HepG2 (cell line): ENCODE results near the gene TOR1AIP1. TPM values are rescaled to one million over a fixed set of nuclear protein-coding genes. Genes with fewer than 3 reads are reported as not detected.

Source experiments
- GRHL1 ChIP-seq: sonication (generic); formaldehyde crosslinking; conservative IDR thresholded peaks from 2 replicates; pipeline ENCODE4 v1.8.0; 2022; ENCODE audit warnings: missing genetic modification reagents
- LRRFIP1 ChIP-seq: sonication (generic); formaldehyde crosslinking; conservative IDR thresholded peaks from 2 replicates; pipeline ENCODE4 v1.4.0; 2020; ENCODE audit warnings: missing genetic modification reagents
- NFE2 ChIP-seq: sonication (generic); formaldehyde crosslinking; IDR thresholded peaks from 2 replicates; pipeline ENCODE4 v1.4.0; 2020; ENCODE audit warnings: missing genetic modification reagents
- SMC3 ChIP-seq: IDR thresholded peaks from 2 replicates; pipeline ENCODE4 v1.6.1; 2011; ENCODE audit warnings: low read length, improper control_type of control experiment
- SOX5 ChIP-seq: IDR thresholded peaks from 2 replicates; pipeline ENCODE4 v1.6.1; 2016; ENCODE audit warnings: borderline replicate concordance
- WIZ ChIP-seq: sonication (generic); formaldehyde crosslinking; IDR thresholded peaks from 2 replicates; pipeline ENCODE4 v1.5.1; 2020; ENCODE audit warnings: mild to moderate bottlenecking, missing genetic modification reagents
- ZNF512 ChIP-seq: sonication (generic); formaldehyde crosslinking; IDR thresholded peaks from 2 replicates; pipeline ENCODE4 v1.4.0; 2020; ENCODE audit warnings: mild to moderate bottlenecking, missing genetic modification reagents
- polyA plus RNA-seq, 8 experiments: library from polyadenylated mRNA; depleted of rRNA in 3 of 8; stranded (reverse) in 7 of 8; unstranded in 1 of 8; fragments of >200 nt; fragmentation: Illumina TruSeq in 4 of 8; extraction: Trizol in 4 of 8; gene quantifications; 2 replicates each; pipeline versions ENCODE4 v1.2.1 to v1.2.3, GENCODE V29; 2011 to 2016; ENCODE audit warnings: low read depth in 4 of 8, missing spikeins in 1 of 8, mixed read lengths in 1 of 8; ENCODE audit not compliant: insufficient read depth in 1 of 8
- total RNA-seq, 5 experiments: library from RNA; depleted of rRNA; stranded (reverse); fragments of >200 nt; fragmentation: Illumina TruSeq; extraction: Trizol; gene quantifications; 2 replicates each; pipeline ENCODE4 v1.2.3, GENCODE V29; 2016; ENCODE audit warnings: low read depth in 1 of 5
- TF ChIP-seq, protein P1 (sequence below): sonication (generic); formaldehyde crosslinking; IDR thresholded peaks from 2 replicates; pipeline ENCODE4 v1.5.0; 2020; ENCODE audit warnings: mild to moderate bottlenecking, missing genetic modification reagents, borderline replicate concordance
- TF ChIP-seq, protein P2 (sequence below): sonication (generic); formaldehyde crosslinking; IDR thresholded peaks from 2 replicates; pipeline ENCODE4 v1.4.0; 2020; ENCODE audit warnings: missing genetic modification reagents, borderline replicate concordance

TOR1AIP1 gene
- total and polyA plus RNA-seq, 2 of the 13 experiments (the other 11 are each of a cell fraction or from before 2014, with no cell fraction given), result 15.6 to 29.0 TPM

DNA sequence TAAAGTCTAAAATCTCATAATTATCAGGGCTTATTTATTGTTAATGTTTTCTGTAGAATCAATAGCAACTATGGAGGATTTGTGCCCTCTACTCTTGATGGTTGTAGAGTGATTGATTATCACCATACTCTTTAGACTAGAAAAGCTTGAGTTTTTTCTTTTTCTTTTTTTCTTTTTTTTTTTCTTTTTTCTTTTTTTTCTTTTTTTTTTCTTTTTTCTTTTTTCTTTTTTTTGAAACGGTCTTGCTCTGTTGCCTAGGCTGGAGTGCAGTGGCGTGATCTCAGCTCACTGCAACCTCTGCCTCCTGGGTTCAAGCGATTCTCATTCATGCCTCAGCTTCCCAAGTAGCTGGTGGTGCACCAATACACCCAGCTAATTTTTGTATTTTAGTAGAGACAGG, 29.7 kb downstream of the TOR1AIP1 start (continued):
- TF ChIP-seq, protein P1, sequence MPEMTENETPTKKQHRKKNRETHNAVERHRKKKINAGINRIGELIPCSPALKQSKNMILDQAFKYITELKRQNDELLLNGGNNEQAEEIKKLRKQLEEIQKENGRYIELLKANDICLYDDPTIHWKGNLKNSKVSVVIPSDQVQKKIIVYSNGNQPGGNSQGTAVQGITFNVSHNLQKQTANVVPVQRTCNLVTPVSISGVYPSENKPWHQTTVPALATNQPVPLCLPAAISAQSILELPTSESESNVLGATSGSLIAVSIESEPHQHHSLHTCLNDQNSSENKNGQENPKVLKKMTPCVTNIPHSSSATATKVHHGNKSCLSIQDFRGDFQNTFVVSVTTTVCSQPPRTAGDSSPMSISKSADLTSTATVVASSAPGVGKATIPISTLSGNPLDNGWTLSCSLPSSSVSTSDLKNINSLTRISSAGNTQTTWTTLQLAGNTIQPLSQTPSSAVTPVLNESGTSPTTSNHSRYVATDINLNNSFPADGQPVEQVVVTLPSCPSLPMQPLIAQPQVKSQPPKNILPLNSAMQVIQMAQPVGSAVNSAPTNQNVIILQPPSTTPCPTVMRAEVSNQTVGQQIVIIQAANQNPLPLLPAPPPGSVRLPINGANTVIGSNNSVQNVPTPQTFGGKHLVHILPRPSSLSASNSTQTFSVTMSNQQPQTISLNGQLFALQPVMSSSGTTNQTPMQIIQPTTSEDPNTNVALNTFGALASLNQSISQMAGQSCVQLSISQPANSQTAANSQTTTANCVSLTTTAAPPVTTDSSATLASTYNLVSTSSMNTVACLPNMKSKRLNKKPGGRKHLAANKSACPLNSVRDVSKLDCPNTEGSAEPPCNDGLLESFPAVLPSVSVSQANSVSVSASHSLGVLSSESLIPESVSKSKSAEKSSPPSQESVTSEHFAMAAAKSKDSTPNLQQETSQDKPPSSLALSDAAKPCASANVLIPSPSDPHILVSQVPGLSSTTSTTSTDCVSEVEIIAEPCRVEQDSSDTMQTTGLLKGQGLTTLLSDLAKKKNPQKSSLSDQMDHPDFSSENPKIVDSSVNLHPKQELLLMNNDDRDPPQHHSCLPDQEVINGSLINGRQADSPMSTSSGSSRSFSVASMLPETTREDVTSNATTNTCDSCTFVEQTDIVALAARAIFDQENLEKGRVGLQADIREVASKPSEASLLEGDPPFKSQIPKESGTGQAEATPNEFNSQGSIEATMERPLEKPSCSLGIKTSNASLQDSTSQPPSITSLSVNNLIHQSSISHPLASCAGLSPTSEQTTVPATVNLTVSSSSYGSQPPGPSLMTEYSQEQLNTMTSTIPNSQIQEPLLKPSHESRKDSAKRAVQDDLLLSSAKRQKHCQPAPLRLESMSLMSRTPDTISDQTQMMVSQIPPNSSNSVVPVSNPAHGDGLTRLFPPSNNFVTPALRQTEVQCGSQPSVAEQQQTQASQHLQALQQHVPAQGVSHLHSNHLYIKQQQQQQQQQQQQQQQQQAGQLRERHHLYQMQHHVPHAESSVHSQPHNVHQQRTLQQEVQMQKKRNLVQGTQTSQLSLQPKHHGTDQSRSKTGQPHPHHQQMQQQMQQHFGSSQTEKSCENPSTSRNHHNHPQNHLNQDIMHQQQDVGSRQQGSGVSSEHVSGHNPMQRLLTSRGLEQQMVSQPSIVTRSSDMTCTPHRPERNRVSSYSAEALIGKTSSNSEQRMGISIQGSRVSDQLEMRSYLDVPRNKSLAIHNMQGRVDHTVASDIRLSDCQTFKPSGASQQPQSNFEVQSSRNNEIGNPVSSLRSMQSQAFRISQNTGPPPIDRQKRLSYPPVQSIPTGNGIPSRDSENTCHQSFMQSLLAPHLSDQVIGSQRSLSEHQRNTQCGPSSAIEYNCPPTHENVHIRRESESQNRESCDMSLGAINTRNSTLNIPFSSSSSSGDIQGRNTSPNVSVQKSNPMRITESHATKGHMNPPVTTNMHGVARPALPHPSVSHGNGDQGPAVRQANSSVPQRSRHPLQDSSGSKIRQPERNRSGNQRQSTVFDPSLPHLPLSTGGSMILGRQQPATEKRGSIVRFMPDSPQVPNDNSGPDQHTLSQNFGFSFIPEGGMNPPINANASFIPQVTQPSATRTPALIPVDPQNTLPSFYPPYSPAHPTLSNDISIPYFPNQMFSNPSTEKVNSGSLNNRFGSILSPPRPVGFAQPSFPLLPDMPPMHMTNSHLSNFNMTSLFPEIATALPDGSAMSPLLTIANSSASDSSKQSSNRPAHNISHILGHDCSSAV (CRISPR knock-in tag), result no peak
- no peak for TF ChIP-seq SMC3
- no peak for TF ChIP-seq GRHL1 (CRISPR knock-in tag)
- TF ChIP-seq, protein P2, sequence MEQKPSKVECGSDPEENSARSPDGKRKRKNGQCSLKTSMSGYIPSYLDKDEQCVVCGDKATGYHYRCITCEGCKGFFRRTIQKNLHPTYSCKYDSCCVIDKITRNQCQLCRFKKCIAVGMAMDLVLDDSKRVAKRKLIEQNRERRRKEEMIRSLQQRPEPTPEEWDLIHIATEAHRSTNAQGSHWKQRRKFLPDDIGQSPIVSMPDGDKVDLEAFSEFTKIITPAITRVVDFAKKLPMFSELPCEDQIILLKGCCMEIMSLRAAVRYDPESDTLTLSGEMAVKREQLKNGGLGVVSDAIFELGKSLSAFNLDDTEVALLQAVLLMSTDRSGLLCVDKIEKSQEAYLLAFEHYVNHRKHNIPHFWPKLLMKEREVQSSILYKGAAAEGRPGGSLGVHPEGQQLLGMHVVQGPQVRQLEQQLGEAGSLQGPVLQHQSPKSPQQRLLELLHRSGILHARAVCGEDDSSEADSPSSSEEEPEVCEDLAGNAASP (CRISPR knock-in tag), result no peak
- no peak for TF ChIP-seq WIZ (CRISPR knock-in tag)
- no peak for TF ChIP-seq LRRFIP1
- TF ChIP-seq SOX5 (CRISPR knock-in tag), result no peak
- TF ChIP-seq NFE2 (CRISPR knock-in tag), result no peak
- no peak for TF ChIP-seq ZNF512 (CRISPR knock-in tag)
